Stomach (tissue), 9 donors: ENCODE results near the gene ABCC1. TPM values are rescaled to one million over a fixed set of nuclear protein-coding genes. Genes with fewer than 3 reads are reported as not detected.

Source experiments
- DNase-seq, 2 donors: peaks; one replicate each; pipeline versions ENCODE4 v3.0.0 to v3.0.0-alpha.2; 2013 to 2019
- H3K27ac ChIP-seq, 5 donors: fragments of 200-600 bp in 4 of 5; sonication (generic) in 4 of 5; one replicate each; pipeline ENCODE4 v1.5.1; 2013 to 2019; ENCODE audit warnings: mild to moderate bottlenecking in 1 of 5, moderate library complexity in 1 of 5
- H3K27me3 ChIP-seq, 3 donors: fragments of 200-600 bp; sonication (generic); one replicate each; pipeline ENCODE4 v1.5.1; 2017 to 2019; ENCODE audit warnings: mixed run types in 1 of 3
- H3K36me3 ChIP-seq, 4 donors: fragments of 200-600 bp; sonication (generic); 1 replicate in 3 of 4; 2 replicates in 1 of 4; pipeline ENCODE4 v1.5.1; 2016 to 2019
- H3K4me1 ChIP-seq, 4 donors: fragments of 200-600 bp; sonication (generic); one replicate each; pipeline ENCODE4 v1.5.1; 2016 to 2019
- H3K4me3 ChIP-seq, 4 donors: fragments of 200-600 bp; sonication (generic) in 3 of 4; one replicate each; pipeline ENCODE4 v1.5.1; 2016 to 2019; ENCODE audit warnings: mild to moderate bottlenecking in 1 of 4
- H3K9me3 ChIP-seq, 4 donors: fragments of 200-600 bp; sonication (generic); one replicate each; pipeline ENCODE4 v1.5.1; 2016 to 2019
- EP300 ChIP-seq: sonication (generic); formaldehyde crosslinking; IDR thresholded peaks from one replicate; pipeline ENCODE4 v1.6.1; 2017; ENCODE audit warnings: antibody characterized with exemption
- POLR2A ChIP-seq, 4 donors: fragments of 450-650 bp; IDR thresholded peaks; one replicate each; pipeline ENCODE4 v1.6.1; 2016; ENCODE audit warnings: antibody characterized with exemption in 4 of 4, control low read depth in 2 of 4, mild to moderate bottlenecking in 1 of 4, moderate library complexity in 1 of 4
- POLR2AphosphoS5 ChIP-seq, 3 donors: sonication (generic); formaldehyde crosslinking; IDR thresholded peaks; one replicate each; pipeline ENCODE4 v1.6.1; 2016; ENCODE audit warnings: antibody characterized with exemption in 3 of 3
- WGBS, 5 donors: extraction: QIAGEN DNeasy Blood & Tissue Kit in 3 of 5; methylation state at CpG; one replicate each; pipeline versions ENCODE4 v1.1.5 to v1.1.7; 2013 to 2018; 5-methylcytosine and 5-hydroxymethylcytosine counted together
- intact Hi-C: fragments of 100-400 bp; cut with DNase I; formaldehyde crosslinking; loops from one replicate; pipeline ENCODE4 v1.15.1; 2023; ENCODE audit warnings: low total_unique reads
- polyA plus RNA-seq, 3 donors: library from polyadenylated mRNA; stranded (reverse); fragments of 200-250 nt; gene quantifications; one replicate each; pipeline ENCODE4 v1.2.3, GENCODE V29; 2013
- total RNA-seq, 5 donors: library from RNA; depleted of rRNA; stranded (reverse); fragments of >200 nt; gene quantifications; one replicate each; pipeline versions ENCODE4 v1.1.0 to v1.2.3, GENCODE V29; 2014 to 2016
- TF ChIP-seq, protein P1 (sequence below), 7 experiments: fragments of 450-650 bp in 4 of 7; fragments of 200-600 bp in 3 of 7; sonication (generic) in 3 of 7; IDR thresholded peaks; one replicate each; pipeline ENCODE4 v1.5.1; 2016 to 2019; ENCODE audit warnings: antibody characterized with exemption in 7 of 7, control low read depth in 2 of 7, mild to moderate bottlenecking in 1 of 7
- donor health status: healthy with polysubstance abuse.
- donor health status: Bipolar disorder and iron deficiency.
- donor health status: healthy.

ABCC1 gene
- total and polyA plus RNA-seq, 8 donors = 2.3 to 105 (median 24.9) TPM

DNA sequence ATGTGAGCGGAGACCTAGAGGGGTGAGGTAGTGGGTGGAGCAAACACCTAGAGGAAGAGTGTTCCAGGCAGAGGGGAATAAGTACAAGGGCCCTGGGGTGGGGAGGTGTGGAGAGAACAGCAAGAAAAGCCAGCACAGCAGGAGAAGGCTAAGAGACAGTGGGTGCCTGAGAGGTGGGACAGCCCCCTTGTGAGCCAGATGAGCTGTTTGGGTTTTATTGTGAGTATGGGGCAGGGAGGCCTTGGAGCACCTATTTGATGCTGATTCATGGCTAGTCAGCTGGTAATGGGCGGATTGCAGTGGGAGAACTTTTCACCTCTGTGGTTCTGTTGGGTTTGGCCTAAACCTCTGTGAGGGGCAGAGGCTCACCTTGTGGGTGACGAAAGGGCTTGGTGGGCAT, 68.4 kb downstream of the ABCC1 start:
- intact Hi-C loops = loop anchor here (10.0 kb wide), 1 partner anchor 133 kb away; the partner anchor contains the start of gene CEP20
- TF ChIP-seq POLR2AphosphoS5 (IDR thresholded peaks at IDR 0.05) (no peak), POLR2A (IDR thresholded peaks at IDR 0.05) (no peak)
- 80 to 92% (median 86%) methylated on average over 2 to 3 of the region's 3 CpGs for WGBS, 5 donors
- Histone ChIP-seq H3K27ac (peak overlapping the region in 3 of 5 donors; percentile 26 to 91 (median 29)), H3K27me3 (no peaks in the 10 kb centered on the region), H3K4me1 (peaks cover 48 to 83% (median 54%) of the 10 kb centered on the region in 4 donors), H3K36me3 (peaks cover 29 to 66% (median 53%) of the 10 kb centered on the region in 4 donors), H3K9me3 (no peaks in the 10 kb centered on the region), H3K4me3 (no peak overlapping the region)
- DNase-seq = no peak

DNA sequence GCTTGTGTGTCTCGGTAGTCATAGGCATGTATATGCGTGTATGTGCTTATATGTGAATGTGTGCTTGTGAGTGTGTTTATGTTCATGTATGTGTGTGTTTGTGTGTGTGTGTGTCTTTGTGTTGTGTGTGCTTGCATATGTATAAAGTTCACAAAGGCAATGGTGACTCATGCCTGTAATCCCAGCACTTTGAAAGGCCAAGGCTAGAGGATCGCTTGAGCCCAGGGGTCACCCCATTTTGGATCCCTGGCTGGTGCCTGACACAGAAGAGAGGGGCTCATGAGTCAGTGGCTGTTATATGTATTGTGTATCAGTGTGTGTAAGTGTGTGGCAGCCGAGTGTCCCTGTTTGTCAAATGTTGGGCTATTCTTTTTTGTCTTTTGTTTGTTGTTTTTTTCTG, 69.3 kb downstream of the ABCC1 start:
- 82 to 91% (median 88%) methylated on average over 4 of the region's 4 CpGs for WGBS, 5 donors
- peaks cover 29 to 61% (median 49%) of the 10 kb centered on the region in 4 donors for H3K36me3 ChIP-seq
- TF ChIP-seq EP300 = no peak
- TF ChIP-seq POLR2AphosphoS5 (IDR thresholded peaks at IDR 0.05) = peak in 1 of 3 donors; percentile 23
- no peaks in the 10 kb centered on the region for H3K9me3 ChIP-seq
- peaks cover 56 to 83% (median 62%) of the 10 kb centered on the region in 4 donors for H3K4me1 ChIP-seq
- H3K27ac ChIP-seq = peak overlapping the region in 4 of 5 donors; percentile 61 to 91 (median 68)
- intact Hi-C loops = loop anchor here (10.0 kb wide), 1 partner anchor 134 kb away; the partner anchor contains the start of gene CEP20
- H3K4me3 ChIP-seq = no peak overlapping the region
- no peaks in the 10 kb centered on the region for H3K27me3 ChIP-seq
- no peak for DNase-seq

GRCh38 chr16:16019488-16019887, 70.1 kb downstream of the ABCC1 start:
- peak overlapping the region; percentile 29 to 91 (median 61) for H3K27ac ChIP-seq
- no peak for DNase-seq
- TF ChIP-seq POLR2A (IDR thresholded peaks at IDR 0.05) (no peak), EP300 (no peak), POLR2AphosphoS5 (IDR thresholded peaks at IDR 0.05) (peak in 1 of 3 donors; percentile 47)
- TF ChIP-seq, protein P1, sequence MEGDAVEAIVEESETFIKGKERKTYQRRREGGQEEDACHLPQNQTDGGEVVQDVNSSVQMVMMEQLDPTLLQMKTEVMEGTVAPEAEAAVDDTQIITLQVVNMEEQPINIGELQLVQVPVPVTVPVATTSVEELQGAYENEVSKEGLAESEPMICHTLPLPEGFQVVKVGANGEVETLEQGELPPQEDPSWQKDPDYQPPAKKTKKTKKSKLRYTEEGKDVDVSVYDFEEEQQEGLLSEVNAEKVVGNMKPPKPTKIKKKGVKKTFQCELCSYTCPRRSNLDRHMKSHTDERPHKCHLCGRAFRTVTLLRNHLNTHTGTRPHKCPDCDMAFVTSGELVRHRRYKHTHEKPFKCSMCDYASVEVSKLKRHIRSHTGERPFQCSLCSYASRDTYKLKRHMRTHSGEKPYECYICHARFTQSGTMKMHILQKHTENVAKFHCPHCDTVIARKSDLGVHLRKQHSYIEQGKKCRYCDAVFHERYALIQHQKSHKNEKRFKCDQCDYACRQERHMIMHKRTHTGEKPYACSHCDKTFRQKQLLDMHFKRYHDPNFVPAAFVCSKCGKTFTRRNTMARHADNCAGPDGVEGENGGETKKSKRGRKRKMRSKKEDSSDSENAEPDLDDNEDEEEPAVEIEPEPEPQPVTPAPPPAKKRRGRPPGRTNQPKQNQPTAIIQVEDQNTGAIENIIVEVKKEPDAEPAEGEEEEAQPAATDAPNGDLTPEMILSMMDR (IDR thresholded peaks at IDR 0.05) = no peak
- H3K27me3 ChIP-seq = no peaks in the 10 kb centered on the region
- peaks cover 52 to 83% (median 62%) of the 10 kb centered on the region in 4 donors for H3K4me1 ChIP-seq
- no peak overlapping the region for H3K4me3 ChIP-seq
- 64 to 72% (median 68%) methylated on average over 4 of the region's 4 CpGs for WGBS, 5 donors
- peaks cover 29 to 57% (median 45%) of the 10 kb centered on the region in 4 donors for H3K36me3 ChIP-seq
- intact Hi-C loops = loop anchor here (10.0 kb wide), 1 partner anchor 135 kb away; the partner anchor contains the start of gene CEP20
- H3K9me3 ChIP-seq = no peaks in the 10 kb centered on the region

GRCh38 chr16:16020291-16020690, 70.9 kb downstream of the ABCC1 start:
- Histone ChIP-seq H3K4me3 (no peak overlapping the region), H3K4me1 (peaks cover 52 to 83% (median 62%) of the 10 kb centered on the region in 4 donors), H3K27me3 (no peaks in the 10 kb centered on the region), H3K36me3 (peaks cover 29 to 55% (median 45%) of the 10 kb centered on the region in 4 donors), H3K9me3 (no peaks in the 10 kb centered on the region), H3K27ac (peak overlapping the region in 4 of 5 donors; percentile 61 to 91 (median 68))
- TF ChIP-seq EP300 (no peak), POLR2A (IDR thresholded peaks at IDR 0.05) (no peak), POLR2AphosphoS5 (IDR thresholded peaks at IDR 0.05) (no peak)
- TF ChIP-seq, protein P1 (IDR thresholded peaks at IDR 0.05) = no peak
- 81 to 93% (median 84%) methylated on average over 3 of the region's 3 CpGs for WGBS, 5 donors
- intact Hi-C loops = no loop called here
- no peak for DNase-seq

- Histone ChIP-seq H3K27me3 (no peaks in the 10 kb centered on the region), H3K36me3 (peaks cover 29 to 51% (median 41%) of the 10 kb centered on the region in 4 donors), H3K4me3 (no peak overlapping the region), H3K27ac (peak overlapping the region in 4 of 5 donors; percentile 86 to 91 (median 88)), H3K4me1 (peaks cover 56 to 84% (median 63%) of the 10 kb centered on the region in 4 donors), H3K9me3 (no peaks in the 10 kb centered on the region)
- no peak for TF ChIP-seq POLR2A (IDR thresholded peaks at IDR 0.05)
- TF ChIP-seq POLR2AphosphoS5 (IDR thresholded peaks at IDR 0.05) = no peak
- no peak for TF ChIP-seq EP300
- TF ChIP-seq, protein P1 (IDR thresholded peaks at IDR 0.05) = no peak
- intact Hi-C loops = no loop called here
- DNase-seq = no peak
- 41 to 81% (median 72%) methylated on average over 3 of the region's 3 CpGs for WGBS, 5 donors
Observed at GRCh38 chr16:16021020-16021419, 71.6 kb downstream of the ABCC1 start.
